Measurements from ENCODE around the gene NUP214. TPM values are rescaled to one million over a fixed set of nuclear protein-coding genes. Genes with fewer than 3 reads are reported as not detected.

NUP214 gene
- total RNA-seq, 4 donors from 2014 or later = 64.7 to 90.8 (median 74.0) TPM

- no peak for TF ChIP-seq CTCF (IDR thresholded peaks at IDR 0.05; ENCODE audit: low read depth)
Measured at GRCh38 chr9:131234799-131235479, 109.6 kb downstream of the NUP214 start.

- no peak for TF ChIP-seq CTCF (IDR thresholded peaks at IDR 0.05; ENCODE audit: low read depth)
Measured at GRCh38 chr9:131235480-131235851, 110.1 kb downstream of the NUP214 start.

GRCh38 chr9:131236161-131236560 lies 110.8 kb downstream of the NUP214 start:
- no peak for TF ChIP-seq CTCF (IDR thresholded peaks at IDR 0.05; ENCODE audit: low read depth)

- TF ChIP-seq CTCF (IDR thresholded peaks at IDR 0.05; ENCODE audit: low read depth) = no peak
Measured at GRCh38 chr9:131236761-131237160, 111.4 kb downstream of the NUP214 start.

GRCh38 chr9:131237291-131237690 lies 111.9 kb downstream of the NUP214 start:
- no peak for TF ChIP-seq CTCF (IDR thresholded peaks at IDR 0.05; ENCODE audit: low read depth)

GRCh38 chr9:131237931-131238401 lies 112.6 kb downstream of the NUP214 start:
- no peak for TF ChIP-seq CTCF (IDR thresholded peaks at IDR 0.05; ENCODE audit: low read depth)

GRCh38 chr9:131238402-131239021 lies 113.1 kb downstream of the NUP214 start:
- TF ChIP-seq CTCF (IDR thresholded peaks at IDR 0.05; ENCODE audit: low read depth) = no peak

All from subcutaneous adipose tissue (tissue), 4 donors.